SK-N-SH (cell line): ENCODE measurements around the gene ARF1. TPM values are rescaled to one million over a fixed set of nuclear protein-coding genes. Genes with fewer than 3 reads are reported as not detected.

Experiments used
- CTCF ChIA-PET: fragments of 300-600, 350-600 bp; formaldehyde crosslinking; extraction: SDS; loops from one replicate; lab custom pipeline; 2021; lab: Yijun Ruan, JAX
- POLR2A ChIA-PET: fragments of 350-600 bp; sonication (Branson Sonifier 250); formaldehyde crosslinking; extraction: SDS; loops from one replicate; lab custom pipeline; 2020; ENCODE audit warnings: antibody characterized with exemption, inconsistent platforms; lab: Yijun Ruan, JAX
- DNase-seq: peaks from one replicate; pipeline ENCODE4 v3.0.0; 2012
- H2AFZ ChIP-seq: fragments of 200-600 bp; sonication (generic); 2 replicates; pipeline ENCODE4 v1.8.1; 2016; ENCODE audit warnings: antibody characterized with exemption, mild to moderate bottlenecking, low read depth
- H3F3A ChIP-seq: fragments of 200-600 bp; sonication (generic); replicated peaks from 2 replicates; pipeline ENCODE3; 2016; ENCODE audit warnings: antibody characterized with exemption, mild to moderate bottlenecking; ENCODE audit not compliant: insufficient read depth
- H3K27ac ChIP-seq, 2 experiments: fragments of 200-500 bp in 1 of 2; fragments of 200-600 bp in 1 of 2; sonication (Bioruptor generic) in 1 of 2; sonication (generic), shearing (Covaris generic) in 1 of 2; 2 replicates each; pipeline versions ENCODE4 v1.5.1 to v1.6.1; 2014 to 2016; ENCODE audit warnings: low read depth in 2 of 2, inconsistent platforms in 1 of 2, low read length in 1 of 2, mild to moderate bottlenecking in 1 of 2, mixed read lengths in 1 of 2
- H3K27me3 ChIP-seq: fragments of 200-600 bp; sonication (generic), shearing (Covaris generic); 2 replicates; pipeline ENCODE4 v1.6.1; 2016; ENCODE audit warnings: mixed run types; ENCODE audit not compliant: insufficient read depth
- H3K36me3 ChIP-seq, 2 experiments: fragments of 200-500 bp in 1 of 2; fragments of 200-600 bp in 1 of 2; sonication (Bioruptor generic) in 1 of 2; sonication (generic) in 1 of 2; replicated peaks in 1 of 2; 2 replicates each; pipeline versions ENCODE3 to v1.5.1; 2014 to 2016; ENCODE audit warnings: low read length in 1 of 2, mild to moderate bottlenecking in 1 of 2; ENCODE audit not compliant: insufficient read depth in 2 of 2, control insufficient read depth in 1 of 2
- H3K4me1 ChIP-seq, 2 experiments: fragments of 200-500 bp in 1 of 2; fragments of 200-600 bp in 1 of 2; sonication (Bioruptor generic) in 1 of 2; sonication (generic), shearing (Covaris generic) in 1 of 2; 2 replicates each; pipeline versions ENCODE4 v1.5.1 to v1.6.1; 2014 to 2016; ENCODE audit warnings: low read depth in 1 of 2, low read length in 1 of 2, mixed run types in 1 of 2; ENCODE audit not compliant: insufficient read depth in 2 of 2, control insufficient read depth in 1 of 2
- H3K4me2 ChIP-seq: fragments of 200-600 bp; sonication (generic), shearing (Covaris generic); 2 replicates; pipeline ENCODE4 v1.6.1; 2017; ENCODE audit warnings: mixed run types
- H3K4me3 ChIP-seq, 2 experiments: fragments of 200-500 bp in 1 of 2; fragments of 200-600 bp in 1 of 2; sonication (Bioruptor generic) in 1 of 2; sonication (generic), shearing (Covaris generic) in 1 of 2; 2 replicates each; pipeline versions ENCODE4 v1.5.1 to v1.8.1; 2014 to 2016; ENCODE audit warnings: low read depth in 2 of 2, inconsistent platforms in 1 of 2, low read length in 1 of 2, mild to moderate bottlenecking in 1 of 2, mixed read lengths in 1 of 2, moderate library complexity in 1 of 2
- H3K79me2 ChIP-seq: fragments of 200-600 bp; sonication (generic); 2 replicates; pipeline ENCODE4 v1.8.1; 2017; ENCODE audit warnings: mild to moderate bottlenecking; ENCODE audit not compliant: insufficient read depth
- H3K9ac ChIP-seq: fragments of 200-600 bp; sonication (generic); 2 replicates; pipeline ENCODE4 v1.6.1; 2017; ENCODE audit warnings: mixed run types
- H3K9me2 ChIP-seq: fragments of 200-600 bp; sonication (generic); 2 replicates; pipeline ENCODE4 v1.6.1; 2017; ENCODE audit warnings: mixed run types
- H3K9me3 ChIP-seq: fragments of 200-600 bp; sonication (generic); 2 replicates; pipeline ENCODE4 v1.6.1; 2017; ENCODE audit warnings: mixed run types, mild to moderate bottlenecking, moderate library complexity
- H4K20me1 ChIP-seq: fragments of 200-600 bp; sonication (generic); 2 replicates; pipeline ENCODE4 v1.6.1; 2017; ENCODE audit warnings: mild to moderate bottlenecking, mixed run types; ENCODE audit not compliant: insufficient read depth
- FOSL2 ChIP-seq: IDR thresholded peaks from 2 replicates; pipeline ENCODE4 v1.4.0; 2012; ENCODE audit warnings: low read depth, mild to moderate bottlenecking, moderate library complexity, borderline replicate concordance
- FOXJ3 ChIP-seq: sonication (generic); formaldehyde crosslinking; IDR thresholded peaks from 2 replicates; pipeline ENCODE4 v1.5.1; 2020; ENCODE audit warnings: mild to moderate bottlenecking, missing genetic modification reagents
- GATA2 ChIP-seq: sonication (generic); formaldehyde crosslinking; IDR thresholded peaks from 2 replicates; pipeline ENCODE4 v1.5.0; 2020; ENCODE audit warnings: mild to moderate bottlenecking, missing genetic modification reagents
- JUND ChIP-seq: IDR thresholded peaks from 2 replicates; pipeline ENCODE4 v1.4.0; 2012
- MXI1 ChIP-seq: IDR thresholded peaks from 2 replicates; pipeline ENCODE4 v1.6.1; 2012; ENCODE audit warnings: mild to moderate bottlenecking, low read depth, low read length, improper control_type of control experiment
- PBX3 ChIP-seq: IDR thresholded peaks from 2 replicates; pipeline ENCODE4; 2012
- POLR2AphosphoS5 ChIP-seq: IDR thresholded peaks from 2 replicates; pipeline ENCODE4 v1.6.1; 2012; ENCODE audit warnings: low read depth, low read length
- RAD21 ChIP-seq: IDR thresholded peaks from 2 replicates; pipeline ENCODE4 v1.6.1; 2012; ENCODE audit warnings: mild to moderate bottlenecking, low read length
- RCOR1 ChIP-seq: fragments of 150-350 bp; IDR thresholded peaks from 2 replicates; pipeline ENCODE4 v1.6.1; 2017; ENCODE audit warnings: antibody characterized with exemption, low read length
- REST ChIP-seq: IDR thresholded peaks from 2 replicates; pipeline ENCODE4 v1.6.1; 2012; ENCODE audit warnings: mild to moderate bottlenecking, low read depth, low read length, moderate library complexity
- TAF1 ChIP-seq: IDR thresholded peaks from 2 replicates; pipeline ENCODE4 v1.6.1; 2012; ENCODE audit warnings: low read depth, mild to moderate bottlenecking, low read length, moderate library complexity, borderline replicate concordance
- TEAD4 ChIP-seq: IDR thresholded peaks from 2 replicates; pipeline ENCODE4 v1.4.0; 2012; ENCODE audit warnings: mild to moderate bottlenecking, borderline replicate concordance; ENCODE audit not compliant: insufficient read depth
- USF1 ChIP-seq: IDR thresholded peaks from 2 replicates; pipeline ENCODE4 v1.4.0; 2012; ENCODE audit warnings: low read depth, borderline replicate concordance
- WGBS: methylation state at CpG from one replicate; pipeline ENCODE4 v1.1.6; 2017; ENCODE audit warnings: low lambda C conversion rate; 5-methylcytosine and 5-hydroxymethylcytosine counted together
- polyA plus RNA-seq, 3 experiments: library from polyadenylated mRNA; depleted of rRNA; stranded (reverse); fragments of >200 nt; gene quantifications; 2 replicates each; pipeline ENCODE4 v1.2.3, GENCODE V29; 2012

Gene ARF1
- polyA plus RNA-seq, 1 of the 3 experiments (the other 2 are of a cell fraction): 713 TPM

- ChIA-PET POLR2A (no interaction called here), CTCF (interaction anchor here (0.9 to 5.2 kb wide), 9 partner anchors 11 to 385 kb away, joined by 3 to 38 read pairs (median 5); partner anchors contain the start of genes IBA57 and MRPL55)
- Histone ChIP-seq H3F3A (no peaks in the 10 kb centered on the region), H3K9ac (no peak overlapping the region), H3K4me3 (no peak overlapping the region), H3K9me3 (no peaks in the 10 kb centered on the region), H3K36me3 (no peaks in the 10 kb centered on the region), H3K4me1 (no peaks in the 10 kb centered on the region), H3K79me2 (no peaks in the 10 kb centered on the region), H3K27me3 (peaks cover 28% of the 10 kb centered on the region; the same call in 1 of the 2 replicates), H4K20me1 (no peaks in the 10 kb centered on the region), H3K9me2 (no peaks in the 10 kb centered on the region), H2AFZ (no peak overlapping the region), H3K4me2 (no peak overlapping the region), H3K27ac (no peak overlapping the region)
- 58% methylated on average over 2 of the region's 2 CpGs for WGBS
- no peak for TF ChIP-seq RAD21
- no peak for TF ChIP-seq PBX3
- no peak for TF ChIP-seq FOXJ3 (CRISPR knock-in tag)
- no peak for TF ChIP-seq USF1
- no peak for TF ChIP-seq FOSL2
- TF ChIP-seq GATA2 (CRISPR knock-in tag): no peak
- TF ChIP-seq TEAD4: no peak
- DNase-seq: no peak
Observed at GRCh38 chr1:228131766-228132165, 49.3 kb downstream of the ARF1 start.

- WGBS: 45% methylated on average over 12 of the region's 12 CpGs
- Histone ChIP-seq H3K27ac (no peak overlapping the region), H3K9me3 (no peaks in the 10 kb centered on the region), H3K79me2 (no peaks in the 10 kb centered on the region), H3K9me2 (no peaks in the 10 kb centered on the region), H3K4me3 (no peak overlapping the region), H3K4me1 (no peaks in the 10 kb centered on the region; a peak in 1 of 4 replicates), H4K20me1 (no peaks in the 10 kb centered on the region), H3F3A (no peaks in the 10 kb centered on the region), H3K4me2 (no peak overlapping the region), H2AFZ (no peak overlapping the region), H3K27me3 (peaks cover 38% of the 10 kb centered on the region; the same call in 1 of the 2 replicates), H3K9ac (no peak overlapping the region), H3K36me3 (no peaks in the 10 kb centered on the region)
- no peak for TF ChIP-seq JUND
- TF ChIP-seq POLR2AphosphoS5: no peak
- no peak for TF ChIP-seq TEAD4
- TF ChIP-seq RCOR1: no peak
- TF ChIP-seq MXI1: no peak
- no peak for TF ChIP-seq FOXJ3 (CRISPR knock-in tag)
- TF ChIP-seq REST: no peak
- TF ChIP-seq TAF1: no peak
- ChIA-PET CTCF (interaction anchor here (0.9 to 1.9 kb wide), 2 partner anchors 24 to 32 kb away, joined by 3 to 6 read pairs; partner anchors contain the start of gene IBA57), POLR2A (no interaction called here)
- no peak for DNase-seq
Observed at GRCh38 chr1:228134591-228134990, 52.1 kb downstream of the ARF1 start.
